CD4-positive, alpha-beta T cell treated with Interleukin-1 beta for 1 hour (primary cell): ENCODE data around the gene E2F8.

Source experiments
- DNase-seq, 2 donors: peaks; one replicate each; pipeline ENCODE4 v3.0.0-alpha.2; 2020 to 2022

E2F8 gene

DNA sequence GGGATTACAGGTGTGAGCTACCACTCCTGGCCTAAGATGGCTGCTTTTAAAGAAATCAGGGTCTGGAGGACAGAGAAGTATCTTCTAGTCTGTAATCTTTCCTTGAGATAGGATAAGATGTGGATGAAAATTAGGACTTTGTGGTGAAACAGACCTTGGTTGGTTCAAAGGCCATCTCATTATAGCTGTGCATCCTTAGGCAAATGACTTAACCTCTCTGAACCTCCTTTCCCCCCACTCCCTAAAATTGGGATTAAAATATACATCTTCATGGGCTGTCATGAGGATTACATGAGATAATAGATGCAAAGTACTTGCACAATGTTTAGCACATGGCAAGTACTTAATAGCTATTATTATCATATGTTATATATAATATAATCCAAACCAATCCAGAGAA is 10.8 kb upstream of the E2F8 start:
- DNase-seq: no peak

GRCh38 chr11:19246816-19247215 is 6.1 kb upstream of the E2F8 start:
- DNase-seq: no peak

GRCh38 chr11:19245351-19245750 is 4.6 kb upstream of the E2F8 start:
- DNase-seq: no peak

GRCh38 chr11:19244621-19245020 is 3.9 kb upstream of the E2F8 start:
- no peak for DNase-seq

GRCh38 chr11:19244084-19244483 is 3.3 kb upstream of the E2F8 start:
- DNase-seq: no peak

GRCh38 chr11:19243613-19244012 is 2.9 kb upstream of the E2F8 start:
- no peak for DNase-seq

DNA sequence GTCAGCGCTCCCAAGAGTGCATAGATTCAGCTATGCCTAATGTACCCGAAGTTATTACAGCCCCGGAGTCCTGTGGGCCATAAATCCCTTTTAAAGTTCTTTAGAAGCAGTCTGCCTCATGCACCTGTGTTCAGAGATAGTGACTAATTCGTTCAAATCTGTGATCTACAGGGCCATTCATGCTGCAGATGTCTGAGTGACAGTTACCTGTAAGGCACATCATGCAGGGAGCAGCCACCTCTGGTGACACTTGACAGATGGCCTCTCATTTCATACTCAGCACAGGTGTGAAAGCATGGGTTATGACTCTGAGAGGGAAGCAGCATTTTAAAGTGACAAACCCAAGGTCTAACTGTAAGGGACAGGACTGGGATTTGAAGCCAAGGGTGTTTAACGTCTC is 2.4 kb upstream of the E2F8 start:
- DNase-seq: no peak

GRCh38 chr11:19242179-19242932 is 1.6 kb upstream of the E2F8 start:
- no peak for DNase-seq

DNA sequence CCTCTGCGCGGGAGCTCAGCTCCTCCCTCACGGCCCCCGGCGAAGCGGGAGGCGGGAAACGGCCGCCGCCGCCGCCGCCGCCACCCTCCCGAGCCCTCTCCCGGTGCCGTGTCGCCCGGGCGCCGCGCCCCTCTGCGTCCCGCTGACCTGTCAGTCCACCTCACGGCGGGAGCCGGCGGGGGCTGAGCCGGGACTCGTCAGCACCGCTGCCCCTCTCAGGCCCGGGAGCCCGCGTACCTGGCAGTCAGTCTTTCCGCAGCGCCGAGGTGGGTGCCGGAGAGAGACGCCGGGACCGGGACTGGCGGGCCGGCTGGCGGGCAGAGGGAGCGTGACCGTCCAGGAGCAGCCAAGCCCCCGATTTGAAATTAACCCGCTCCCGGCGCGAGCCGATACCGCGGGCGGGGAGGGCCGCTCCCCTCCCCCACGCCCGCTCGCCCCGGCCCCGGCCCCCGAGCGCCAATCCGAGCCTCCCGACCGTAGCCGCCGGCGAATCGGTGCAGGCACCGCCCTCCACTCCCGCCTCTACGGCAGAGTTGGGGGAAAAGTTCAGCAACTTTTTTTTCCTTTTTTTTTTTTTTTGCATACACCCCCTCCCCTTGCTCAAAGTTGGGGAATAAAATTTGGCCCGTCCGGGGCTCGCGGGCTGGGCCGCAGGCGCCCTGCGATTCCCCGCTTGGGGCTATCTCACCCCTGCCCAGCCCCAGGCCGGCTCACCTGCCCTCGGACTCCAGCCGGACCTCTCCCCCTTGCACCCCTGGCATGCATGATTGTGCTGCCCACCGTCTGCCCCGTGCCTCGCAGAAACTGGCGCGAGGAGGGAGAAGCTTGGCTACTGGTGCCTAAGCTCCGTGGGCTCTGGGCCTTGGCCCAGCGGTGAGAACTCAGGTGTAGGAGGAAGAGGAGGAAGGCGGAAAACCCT is 774 bp upstream of the E2F8 start:
- DNase-seq: peak in 1 of 2 donors; percentile 12

DNA sequence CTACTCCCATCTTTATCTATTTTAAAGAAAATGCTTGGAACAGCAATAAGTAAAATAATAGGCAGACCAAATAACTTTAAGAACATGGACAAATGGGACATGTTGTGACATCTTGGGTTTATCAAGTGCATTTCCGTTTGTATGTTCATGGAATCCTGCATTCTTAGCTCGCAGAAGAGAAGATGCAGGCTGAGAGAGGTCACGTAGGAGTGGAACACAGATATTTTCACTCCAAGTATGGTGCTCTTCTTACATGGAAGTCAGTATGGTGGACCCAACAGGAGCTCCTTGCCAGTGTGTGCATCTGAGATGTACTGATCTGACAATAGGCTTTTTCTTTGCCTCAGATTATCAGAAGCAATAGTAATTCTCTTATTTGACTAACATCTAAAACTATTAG is 1.7 kb downstream of the E2F8 start:
- no peak for DNase-seq

DNA sequence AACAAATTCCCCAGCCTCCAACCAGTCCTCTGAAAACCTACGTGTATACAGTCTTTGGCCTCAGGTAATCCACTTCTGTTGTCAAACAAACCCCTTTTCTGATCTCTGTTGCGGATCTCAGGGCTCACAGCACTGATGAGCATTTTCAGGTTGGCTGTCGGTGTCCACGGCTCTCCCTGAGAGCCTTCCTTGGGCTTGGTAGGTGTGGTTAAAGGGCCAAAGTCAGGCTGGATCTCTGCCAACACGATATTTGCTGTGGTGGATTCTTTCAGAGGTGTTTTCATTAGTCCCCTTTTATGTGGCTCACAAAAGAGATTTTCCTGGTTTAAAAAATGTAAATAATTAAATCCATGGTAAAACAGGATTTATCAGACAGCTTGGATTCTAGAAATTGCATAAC is 2.9 kb downstream of the E2F8 start:
- no peak for DNase-seq

DNA sequence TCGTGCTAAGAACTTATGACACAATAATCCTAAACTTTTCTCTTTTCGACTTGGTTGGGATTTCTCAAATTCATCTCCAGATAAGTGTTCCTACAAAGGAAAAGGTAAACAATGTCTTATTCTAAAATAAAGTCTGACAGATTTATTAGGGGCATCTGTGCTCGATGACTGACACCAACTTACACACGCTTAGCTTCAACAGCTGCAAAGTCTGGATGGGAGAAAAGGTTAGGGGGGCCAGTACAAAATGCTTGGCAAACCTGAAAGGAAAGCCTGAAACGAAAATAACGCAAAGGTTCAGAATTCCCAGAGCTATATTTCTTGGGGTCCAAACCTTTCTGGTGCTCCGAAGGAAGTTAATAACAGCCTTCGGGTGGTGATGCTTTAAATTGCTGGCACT is 3.4 kb downstream of the E2F8 start:
- no peak for DNase-seq

DNA sequence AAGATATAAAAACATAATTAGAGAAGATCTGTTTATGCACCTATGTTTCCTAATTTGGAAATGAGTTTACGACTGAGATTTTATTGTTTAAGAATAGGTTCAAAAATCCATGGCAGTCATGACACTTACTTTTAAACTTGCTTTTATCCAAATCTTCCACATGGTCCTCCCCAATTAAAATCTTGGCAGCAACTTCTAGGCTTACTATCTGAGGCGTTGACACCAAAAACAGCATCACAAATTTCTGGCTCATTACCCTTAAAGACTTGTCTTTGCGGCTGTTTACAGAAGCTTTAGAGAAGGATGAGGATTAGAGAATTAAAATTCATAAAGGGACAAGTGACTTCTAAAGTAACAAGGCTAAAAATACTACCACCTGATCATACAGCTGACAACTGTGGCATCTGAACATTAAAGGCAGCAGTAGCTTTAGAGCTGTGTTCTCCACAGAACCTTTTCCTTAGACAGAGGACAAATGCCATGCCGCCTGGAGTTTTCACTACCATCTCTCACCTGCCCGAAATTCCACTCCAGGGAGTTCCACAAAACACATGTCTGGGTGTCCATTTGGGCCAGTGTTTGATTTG is 6.4 kb downstream of the E2F8 start:
- no peak for DNase-seq

DNA sequence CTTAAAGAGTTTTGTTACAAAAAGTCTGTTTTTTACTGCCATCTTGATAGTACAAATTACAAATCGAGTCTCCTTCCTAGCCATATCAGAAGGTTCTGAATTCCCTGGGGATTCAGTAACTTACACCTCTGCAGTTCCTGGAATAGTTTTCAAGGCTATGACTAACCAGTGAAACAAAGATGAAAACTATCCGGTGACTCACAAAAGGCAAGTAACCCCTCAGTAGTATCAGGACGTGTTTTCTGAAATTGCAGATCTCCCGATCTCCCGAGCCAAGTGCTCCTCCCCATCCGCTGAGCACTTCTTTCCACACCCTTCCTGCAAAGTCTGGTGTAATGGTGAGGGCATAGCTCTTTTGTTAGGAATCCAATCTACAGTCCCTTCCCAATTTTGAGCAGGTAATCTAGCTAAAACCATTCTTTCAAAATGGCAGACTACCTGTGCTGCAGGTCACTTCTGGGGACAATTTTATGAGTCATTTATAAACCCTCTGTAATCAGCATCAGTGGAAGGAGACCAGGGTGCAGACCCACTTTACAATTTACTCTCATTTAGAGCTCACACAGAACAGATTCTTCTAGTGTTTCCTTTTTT is 7.7 kb downstream of the E2F8 start:
- no peak for DNase-seq

- no peak for DNase-seq
Observed at GRCh38 chr11:19229671-19230070, 11.1 kb downstream of the E2F8 start.

DNA sequence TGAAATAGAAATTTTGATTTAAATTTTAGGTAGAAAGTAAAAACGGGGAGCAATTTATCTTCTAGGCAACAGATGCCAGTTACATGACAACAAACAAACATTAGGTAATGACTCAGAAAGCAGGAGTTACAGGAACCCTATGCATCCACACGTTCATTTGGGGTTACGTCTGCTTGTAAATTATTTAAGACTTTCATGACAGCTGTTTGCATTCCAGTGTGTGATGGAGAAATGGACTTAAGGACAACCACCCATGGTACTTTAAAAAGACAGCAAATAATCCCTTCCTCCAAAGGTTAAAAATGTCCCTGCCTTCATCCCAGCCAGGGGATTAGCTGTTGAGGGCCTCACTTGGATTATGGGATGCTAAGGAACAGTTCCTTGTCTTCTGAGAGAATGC is 11.8 kb downstream of the E2F8 start:
- DNase-seq: no peak

- no peak for DNase-seq
Observed at GRCh38 chr11:19226378-19227195, 14.2 kb downstream of the E2F8 start.

- no peak for DNase-seq
Observed at GRCh38 chr11:19225581-19225980, 15.2 kb downstream of the E2F8 start.

- DNase-seq: no peak
Observed at GRCh38 chr11:19225123-19225522, 15.6 kb downstream of the E2F8 start.

GRCh38 chr11:19220903-19221724 is 19.6 kb downstream of the E2F8 start:
- DNase-seq: no peak

DNA sequence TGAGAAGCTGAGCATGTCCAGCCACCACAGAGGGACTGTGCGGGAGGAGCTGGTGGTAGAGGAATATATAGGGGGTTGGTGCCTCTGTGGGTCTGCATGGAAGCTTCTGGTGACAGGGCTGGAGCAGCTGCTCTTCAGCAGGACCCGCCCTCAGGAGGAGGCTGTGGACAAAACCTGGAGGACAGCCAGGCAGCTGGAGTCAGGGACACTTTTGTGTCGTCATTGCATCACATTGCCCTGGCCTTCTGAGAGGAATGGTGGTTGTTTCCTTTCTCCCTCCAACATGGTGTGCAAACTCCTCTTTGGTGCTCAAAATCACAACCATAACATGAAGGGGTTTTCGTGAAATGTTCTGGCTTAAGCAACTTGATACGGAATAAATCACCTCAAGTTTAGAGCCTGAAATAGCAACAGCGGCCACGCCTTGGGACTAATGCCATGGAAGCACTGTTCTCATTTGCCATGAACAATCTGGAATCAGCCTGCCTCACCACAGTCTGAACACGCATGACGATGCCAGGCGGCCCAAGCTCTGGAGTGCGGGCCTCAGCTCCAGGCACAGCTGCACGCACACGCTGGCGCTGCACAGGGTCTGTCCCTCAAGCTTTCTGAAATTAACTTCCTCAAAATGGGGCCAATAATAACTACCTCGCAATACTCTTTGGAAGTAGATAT is 21.8 kb downstream of the E2F8 start:
- DNase-seq: no peak
